ENCODE results near the gene TPRG1L. TPM values are rescaled to one million over a fixed set of nuclear protein-coding genes. Genes with fewer than 3 reads are reported as not detected.
A peak's percentile ranks its signal among the peaks of the same experiment; 100 is the strongest.

Gene TPRG1L
- total and polyA plus RNA-seq, 10 of the 15 experiments (the other 5 are each of a cell fraction or from before 2014, with no cell fraction given): 1.5 to 16.5 (median 8.0) TPM

- TF ChIP-seq ELK1 (IDR thresholded peaks at IDR 0.05; ENCODE audit: low read depth, low read length): peak; percentile 80; the same call in 1 of the 2 replicates
- peak; percentile 83; the same call in 1 of the 2 replicates for TF ChIP-seq SIN3A (IDR thresholded peaks at IDR 0.05; ENCODE audit: low read depth, low read length)
- TF ChIP-seq RB1 (IDR thresholded peaks at IDR 0.05; ENCODE audit: borderline replicate concordance): peak; percentile 50; the same call in 1 of the 2 replicates
- TF ChIP-seq SUPT20H (IDR thresholded peaks at IDR 0.05; ENCODE audit: borderline replicate concordance, control insufficient read depth, low read depth, low read length): no peak
- peak; percentile 51 for TF ChIP-seq FOS (IDR thresholded peaks at IDR 0.05; ENCODE audit: borderline replicate concordance, extremely low read depth, insufficient read length)
- TF ChIP-seq DPF2 (IDR thresholded peaks at IDR 0.05): peak; percentile 91
- TF ChIP-seq NR2F1 (conservative IDR thresholded peaks at IDR 0.05): 0 out of 2 replicates have a peak, but pooled peaks have one; percentile 13
- peak; percentile 89 for TF ChIP-seq IRF3 (IDR thresholded peaks at IDR 0.05)
- TF ChIP-seq NR2C1 (IDR thresholded peaks at IDR 0.05): peak; percentile 58
- TF ChIP-seq GATAD2B (conservative IDR thresholded peaks at IDR 0.05; ENCODE audit: low read depth): peak; percentile 69; the same call in 1 of the 2 replicates
- TF ChIP-seq CTCF (IDR thresholded peaks at IDR 0.05 in 2 of 3, conservative IDR thresholded peaks at IDR 0.05 in 1 of 3; ENCODE audit: control insufficient read depth in 2 of 3, extremely low read depth in 1 of 3, insufficient read depth in 1 of 3, low read depth in 3 of 3, low read length in 3 of 3): no peak
- TF ChIP-seq HCFC1 (IDR thresholded peaks at IDR 0.05; ENCODE audit: low read length): peak; percentile 56
- peak; percentile 96 for TF ChIP-seq SP1 (IDR thresholded peaks at IDR 0.05; ENCODE audit: low read depth, low read length)
- TF ChIP-seq GABPA (IDR thresholded peaks at IDR 0.05; ENCODE audit: low read depth): peak; percentile 89
- TF ChIP-seq USF2 (IDR thresholded peaks at IDR 0.05; ENCODE audit: borderline replicate concordance, low read depth, low read length): peak; percentile 49
- no peak for TF ChIP-seq KDM1A (IDR thresholded peaks at IDR 0.05; ENCODE audit: borderline replicate concordance)
- TF ChIP-seq KLF5 (IDR thresholded peaks at IDR 0.05; ENCODE audit: partially characterized antibody): peak; percentile 97
- TF ChIP-seq IKZF2 (IDR thresholded peaks at IDR 0.05): peak in 1 of 2 experiments; percentile 14; a peak in 1 of 4 replicates
- TF ChIP-seq IKZF1 (conservative IDR thresholded peaks at IDR 0.05): peak; percentile 70
- TF ChIP-seq POLR2A (IDR thresholded peaks at IDR 0.05; ENCODE audit: low read depth, low read length): peak; percentile 71
- peak; percentile 16; the same call in 1 of the 2 replicates for TF ChIP-seq RUNX3 (IDR thresholded peaks at IDR 0.05; ENCODE audit: low read length)
- peak; percentile 94 for TF ChIP-seq FOXK2 (IDR thresholded peaks at IDR 0.05)
- no peak for TF ChIP-seq SREBF1 (IDR thresholded peaks at IDR 0.05; ENCODE audit: low read length)
- no peak for TF ChIP-seq ATF7 (IDR thresholded peaks at IDR 0.05; ENCODE audit: low read depth)
- no peak for TF ChIP-seq EZH2 (IDR thresholded peaks at IDR 0.05; ENCODE audit: borderline replicate concordance, control insufficient read depth, low read depth, low read length)
Observed at GRCh38 chr1:3624200-3625136, at the start of gene TPRG1L (continued).

All from GM12878 (cell line).